ENCODE measurements around the gene RHOT2. TPM values are rescaled to one million over a fixed set of nuclear protein-coding genes. Genes with fewer than 3 reads are reported as not detected.

RHOT2 gene
- total RNA-seq, 1 experiment from 2014 or later, result 184 TPM

DNA sequence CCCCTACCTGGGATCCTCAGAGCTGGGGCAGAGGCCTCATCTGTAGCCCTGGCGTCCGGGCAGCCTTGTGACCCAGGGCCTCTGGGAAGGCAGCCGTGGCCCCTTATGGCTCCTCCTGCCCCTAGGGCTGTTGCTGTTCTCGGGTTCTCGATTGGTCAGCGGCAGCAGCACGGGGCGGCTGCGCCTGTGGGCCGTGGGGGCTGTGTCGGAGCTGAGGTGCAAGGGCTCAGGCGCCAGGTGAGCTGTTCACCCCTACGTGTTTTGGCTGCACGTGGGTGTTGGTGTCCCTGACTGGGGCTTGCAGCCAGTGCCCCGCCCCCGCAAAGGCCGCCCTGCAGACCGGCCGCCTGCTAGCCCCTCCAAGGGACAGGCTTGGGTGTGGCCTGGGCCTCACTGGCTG, 5.8 kb upstream of the RHOT2 start:
- no peak for DNase-seq (ENCODE audit: low spot score)

DNA sequence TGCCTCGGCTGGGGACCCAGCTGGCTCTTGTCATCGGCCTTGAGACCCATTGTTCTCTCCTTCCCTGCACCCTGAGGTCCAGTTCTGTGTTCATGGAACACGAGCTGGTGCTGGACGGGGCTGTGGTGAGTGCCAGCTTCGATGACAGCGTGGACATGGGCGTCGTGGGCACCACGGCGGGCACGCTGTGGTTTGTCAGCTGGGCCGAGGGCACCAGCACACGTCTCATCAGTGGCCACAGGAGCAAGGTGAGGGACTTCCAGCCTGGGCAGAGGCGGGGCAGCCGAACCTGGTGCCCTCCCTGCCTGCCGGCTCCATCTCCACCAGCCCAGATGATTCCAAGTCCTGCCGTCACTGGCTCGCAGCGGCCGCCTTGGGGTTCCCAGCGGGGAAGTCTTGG, 5.3 kb upstream of the RHOT2 start:
- DNase-seq (ENCODE audit: low spot score), result no peak
- Histone ChIP-seq H3K4me3 (ENCODE audit: low read depth, low read length, poor library complexity, severe bottlenecking) (no peak overlapping the region), H3K4me1 (ENCODE audit: insufficient read depth, low read length, poor library complexity, severe bottlenecking) (peaks cover 10% of the 10 kb centered on the region), H3K9me3 (ENCODE audit: low read depth, low read length, poor library complexity, severe bottlenecking) (no peaks in the 10 kb centered on the region), H3K27me3 (replicated peaks; ENCODE audit: insufficient read depth, low read depth, low read length, poor library complexity) (no peaks in the 10 kb centered on the region), H3K36me3 (ENCODE audit: insufficient read depth, low read length, poor library complexity, severe bottlenecking) (no peaks in the 10 kb centered on the region), H3K27ac (ENCODE audit: low read depth, low read length, poor library complexity, severe bottlenecking) (no peak overlapping the region)
- CTCF ChIA-PET, result no interaction called here
- intact Hi-C loops (cut with micrococcal nuclease; ENCODE audit: unreplicated experiment), result no loop called here
- POLR2A ChIA-PET (ENCODE audit: low non-redundant PET), result no interaction called here
- no TSS peak for BruUV-seq (replicated peaks)
- TF ChIP-seq, protein P1, sequence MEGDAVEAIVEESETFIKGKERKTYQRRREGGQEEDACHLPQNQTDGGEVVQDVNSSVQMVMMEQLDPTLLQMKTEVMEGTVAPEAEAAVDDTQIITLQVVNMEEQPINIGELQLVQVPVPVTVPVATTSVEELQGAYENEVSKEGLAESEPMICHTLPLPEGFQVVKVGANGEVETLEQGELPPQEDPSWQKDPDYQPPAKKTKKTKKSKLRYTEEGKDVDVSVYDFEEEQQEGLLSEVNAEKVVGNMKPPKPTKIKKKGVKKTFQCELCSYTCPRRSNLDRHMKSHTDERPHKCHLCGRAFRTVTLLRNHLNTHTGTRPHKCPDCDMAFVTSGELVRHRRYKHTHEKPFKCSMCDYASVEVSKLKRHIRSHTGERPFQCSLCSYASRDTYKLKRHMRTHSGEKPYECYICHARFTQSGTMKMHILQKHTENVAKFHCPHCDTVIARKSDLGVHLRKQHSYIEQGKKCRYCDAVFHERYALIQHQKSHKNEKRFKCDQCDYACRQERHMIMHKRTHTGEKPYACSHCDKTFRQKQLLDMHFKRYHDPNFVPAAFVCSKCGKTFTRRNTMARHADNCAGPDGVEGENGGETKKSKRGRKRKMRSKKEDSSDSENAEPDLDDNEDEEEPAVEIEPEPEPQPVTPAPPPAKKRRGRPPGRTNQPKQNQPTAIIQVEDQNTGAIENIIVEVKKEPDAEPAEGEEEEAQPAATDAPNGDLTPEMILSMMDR (conservative IDR thresholded peaks at IDR 0.05; ENCODE audit: low read depth, low read length), result no peak
- TF ChIP-seq EZH2 (IDR thresholded peaks at IDR 0.05; ENCODE audit: borderline replicate concordance, low read depth, low read length, poor library complexity, severe bottlenecking), result no peak

More for the DNA sequence above, 5.8 kb upstream of the RHOT2 start:
- BruUV-seq (replicated peaks), result no TSS peak
- no peak for TF ChIP-seq EZH2 (IDR thresholded peaks at IDR 0.05; ENCODE audit: borderline replicate concordance, low read depth, low read length, poor library complexity, severe bottlenecking)
- TF ChIP-seq, protein P1 (conservative IDR thresholded peaks at IDR 0.05; ENCODE audit: low read depth, low read length), result no peak
- Histone ChIP-seq H3K4me1 (ENCODE audit: insufficient read depth, low read length, poor library complexity, severe bottlenecking) (peaks cover 6% of the 10 kb centered on the region), H3K36me3 (ENCODE audit: insufficient read depth, low read length, poor library complexity, severe bottlenecking) (no peaks in the 10 kb centered on the region), H3K9me3 (ENCODE audit: low read depth, low read length, poor library complexity, severe bottlenecking) (no peaks in the 10 kb centered on the region), H3K27me3 (replicated peaks; ENCODE audit: insufficient read depth, low read depth, low read length, poor library complexity) (no peaks in the 10 kb centered on the region), H3K27ac (ENCODE audit: low read depth, low read length, poor library complexity, severe bottlenecking) (no peak overlapping the region), H3K4me3 (ENCODE audit: low read depth, low read length, poor library complexity, severe bottlenecking) (no peak overlapping the region)
- ChIA-PET POLR2A (ENCODE audit: low non-redundant PET) (no interaction called here), CTCF (no interaction called here)
- intact Hi-C loops (cut with micrococcal nuclease; ENCODE audit: unreplicated experiment), result no loop called here

DNA sequence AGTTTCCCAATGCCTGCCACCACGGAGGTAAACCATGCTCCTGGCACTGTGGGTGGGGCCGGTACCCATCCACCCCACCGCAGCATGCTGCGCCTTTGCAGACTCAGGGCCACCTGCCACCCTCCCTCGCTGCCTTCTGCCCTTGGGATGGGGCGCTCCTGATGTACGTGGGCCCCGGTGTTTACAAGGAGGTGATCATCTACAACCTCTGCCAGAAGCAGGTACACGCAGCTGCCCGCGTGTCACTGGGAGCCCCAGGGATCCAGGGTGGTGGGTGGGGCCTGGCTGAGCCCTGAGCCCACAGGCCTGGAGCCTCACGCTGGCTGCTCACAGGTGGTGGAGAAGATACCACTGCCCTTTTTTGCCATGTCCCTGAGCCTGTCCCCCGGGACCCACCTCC, 1.4 kb upstream of the RHOT2 start:
- Histone ChIP-seq H3K27me3 (replicated peaks; ENCODE audit: insufficient read depth, low read depth, low read length, poor library complexity) (no peaks in the 10 kb centered on the region), H3K36me3 (ENCODE audit: insufficient read depth, low read length, poor library complexity, severe bottlenecking) (peaks cover 25% of the 10 kb centered on the region), H3K4me1 (ENCODE audit: insufficient read depth, low read length, poor library complexity, severe bottlenecking) (peaks cover 3% of the 10 kb centered on the region), H3K27ac (ENCODE audit: low read depth, low read length, poor library complexity, severe bottlenecking) (no peak overlapping the region), H3K4me3 (ENCODE audit: low read depth, low read length, poor library complexity, severe bottlenecking) (no peak overlapping the region), H3K9me3 (ENCODE audit: low read depth, low read length, poor library complexity, severe bottlenecking) (no peaks in the 10 kb centered on the region)
- no TSS peak for BruUV-seq (replicated peaks)
- CTCF ChIA-PET, result no interaction called here
- intact Hi-C loops (cut with micrococcal nuclease; ENCODE audit: unreplicated experiment), result no loop called here
- no peak for DNase-seq (ENCODE audit: low spot score)
- TF ChIP-seq, protein P1 (conservative IDR thresholded peaks at IDR 0.05; ENCODE audit: low read depth, low read length), result no peak
- no peak for TF ChIP-seq EZH2 (IDR thresholded peaks at IDR 0.05; ENCODE audit: borderline replicate concordance, low read depth, low read length, poor library complexity, severe bottlenecking)
- POLR2A ChIA-PET (ENCODE audit: low non-redundant PET), result no interaction called here
